ENCODE data around the gene FRMD5. TPM values are rescaled to one million over a fixed set of nuclear protein-coding genes. Genes with fewer than 3 reads are reported as not detected.

FRMD5 gene
- total RNA-seq, 1 experiment from 2014 or later = 17.4 TPM

DNA sequence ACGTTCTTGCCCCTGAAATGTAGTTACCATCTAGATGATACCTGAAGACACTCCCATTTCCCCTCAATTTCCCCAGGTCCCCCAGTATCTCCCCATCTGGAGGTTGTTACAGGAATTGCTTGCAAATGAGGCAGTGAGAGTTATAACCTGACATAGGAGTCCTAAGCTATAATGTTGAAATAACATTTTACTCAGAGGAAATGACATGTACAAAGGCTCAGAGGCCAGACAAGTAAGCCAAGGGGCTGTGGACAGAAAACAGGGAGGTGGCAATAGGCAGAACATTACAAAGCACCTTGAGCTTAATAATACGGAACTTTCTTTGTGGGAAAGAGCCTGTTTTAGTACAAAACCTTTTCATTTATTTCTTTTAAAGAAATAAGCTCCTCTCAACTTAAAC is 171.9 kb downstream of the FRMD5 start:
- Mint-ChIP-seq H3K27ac (ENCODE audit: unreplicated experiment) (no peak overlapping the region), H3K27me3 (ENCODE audit: insufficient read depth, unreplicated experiment) (no peaks in the 10 kb centered on the region), H3K36me3 (ENCODE audit: insufficient read depth, unreplicated experiment) (no peaks in the 10 kb centered on the region), H3K4me3 (ENCODE audit: unreplicated experiment) (no peak overlapping the region), H3K4me1 (ENCODE audit: low read depth, unreplicated experiment) (peaks cover 2% of the 10 kb centered on the region), H3K9me3 (ENCODE audit: unreplicated experiment) (no peaks in the 10 kb centered on the region)
- intact Hi-C loops (cut with micrococcal nuclease; ENCODE audit: unreplicated experiment) = no loop called here
- no peaks in the 10 kb centered on the region for H3K9me3 ChIP-seq
- no peak overlapping the region for H3K4me3 ChIP-seq (ENCODE audit: low read depth, low read length)
- no peaks in the 10 kb centered on the region for H3K4me1 ChIP-seq
- POLR2A ChIA-PET = no interaction called here
- BruUV-seq (replicated peaks) = no TSS peak
- CTCF ChIA-PET = no interaction called here
- no peaks in the 10 kb centered on the region for H3K27me3 ChIP-seq (replicated peaks; ENCODE audit: control insufficient read depth, insufficient read depth, low read length)
- TF ChIP-seq, protein P1, sequence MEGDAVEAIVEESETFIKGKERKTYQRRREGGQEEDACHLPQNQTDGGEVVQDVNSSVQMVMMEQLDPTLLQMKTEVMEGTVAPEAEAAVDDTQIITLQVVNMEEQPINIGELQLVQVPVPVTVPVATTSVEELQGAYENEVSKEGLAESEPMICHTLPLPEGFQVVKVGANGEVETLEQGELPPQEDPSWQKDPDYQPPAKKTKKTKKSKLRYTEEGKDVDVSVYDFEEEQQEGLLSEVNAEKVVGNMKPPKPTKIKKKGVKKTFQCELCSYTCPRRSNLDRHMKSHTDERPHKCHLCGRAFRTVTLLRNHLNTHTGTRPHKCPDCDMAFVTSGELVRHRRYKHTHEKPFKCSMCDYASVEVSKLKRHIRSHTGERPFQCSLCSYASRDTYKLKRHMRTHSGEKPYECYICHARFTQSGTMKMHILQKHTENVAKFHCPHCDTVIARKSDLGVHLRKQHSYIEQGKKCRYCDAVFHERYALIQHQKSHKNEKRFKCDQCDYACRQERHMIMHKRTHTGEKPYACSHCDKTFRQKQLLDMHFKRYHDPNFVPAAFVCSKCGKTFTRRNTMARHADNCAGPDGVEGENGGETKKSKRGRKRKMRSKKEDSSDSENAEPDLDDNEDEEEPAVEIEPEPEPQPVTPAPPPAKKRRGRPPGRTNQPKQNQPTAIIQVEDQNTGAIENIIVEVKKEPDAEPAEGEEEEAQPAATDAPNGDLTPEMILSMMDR (IDR thresholded peaks at IDR 0.05; ENCODE audit: insufficient read depth in 1 of 2, low read depth in 1 of 2, low read length in 1 of 2, severe bottlenecking in 1 of 2, unreplicated experiment in 1 of 2) = no peak
- no peak for DNase-seq
- no peaks in the 10 kb centered on the region for H3K36me3 ChIP-seq (ENCODE audit: control insufficient read depth, insufficient read depth, low read length)

DNA sequence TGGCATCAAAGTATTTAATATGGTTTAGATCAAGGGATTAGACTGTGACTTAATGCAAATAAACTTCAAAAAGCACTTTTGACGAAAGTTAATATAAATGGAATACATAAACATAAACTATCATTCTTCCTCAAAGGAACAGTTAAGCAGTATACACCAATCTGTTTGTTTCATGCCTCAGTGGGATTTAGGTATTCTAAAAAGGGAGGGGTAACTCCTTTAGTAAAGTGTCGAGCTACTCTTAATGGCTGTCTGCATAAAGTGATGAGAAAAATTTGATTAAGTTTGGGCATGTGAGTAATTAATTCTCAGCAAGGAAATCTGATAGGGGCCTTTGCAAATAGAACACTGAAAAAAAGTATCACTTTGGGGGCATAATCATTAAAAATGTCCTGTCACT is 176.9 kb downstream of the FRMD5 start:
- CTCF ChIA-PET = no interaction called here
- no peaks in the 10 kb centered on the region for H3K4me1 Mint-ChIP-seq (ENCODE audit: low read depth, unreplicated experiment)
- H3K4me3 Mint-ChIP-seq (ENCODE audit: unreplicated experiment) = no peak overlapping the region
- POLR2A ChIA-PET = no interaction called here
- no peaks in the 10 kb centered on the region for H3K4me1 ChIP-seq
- H3K36me3 ChIP-seq (ENCODE audit: control insufficient read depth, insufficient read depth, low read length) = no peaks in the 10 kb centered on the region
- intact Hi-C loops (cut with micrococcal nuclease; ENCODE audit: unreplicated experiment) = no loop called here
- H3K27me3 ChIP-seq (replicated peaks; ENCODE audit: control insufficient read depth, insufficient read depth, low read length) = no peaks in the 10 kb centered on the region
- BruUV-seq (replicated peaks) = no TSS peak
- no peak for DNase-seq
- no peak overlapping the region for H3K27ac Mint-ChIP-seq (ENCODE audit: unreplicated experiment)
- no peaks in the 10 kb centered on the region for H3K9me3 ChIP-seq
- H3K27me3 Mint-ChIP-seq (ENCODE audit: insufficient read depth, unreplicated experiment) = no peaks in the 10 kb centered on the region
- H3K4me3 ChIP-seq (ENCODE audit: low read depth, low read length) = no peak overlapping the region
- no peaks in the 10 kb centered on the region for H3K9me3 Mint-ChIP-seq (ENCODE audit: unreplicated experiment)
- no peaks in the 10 kb centered on the region for H3K36me3 Mint-ChIP-seq (ENCODE audit: insufficient read depth, unreplicated experiment)
- TF ChIP-seq, protein P1 (IDR thresholded peaks at IDR 0.05; ENCODE audit: insufficient read depth in 1 of 2, low read depth in 1 of 2, low read length in 1 of 2, severe bottlenecking in 1 of 2, unreplicated experiment in 1 of 2) = no peak

DNA sequence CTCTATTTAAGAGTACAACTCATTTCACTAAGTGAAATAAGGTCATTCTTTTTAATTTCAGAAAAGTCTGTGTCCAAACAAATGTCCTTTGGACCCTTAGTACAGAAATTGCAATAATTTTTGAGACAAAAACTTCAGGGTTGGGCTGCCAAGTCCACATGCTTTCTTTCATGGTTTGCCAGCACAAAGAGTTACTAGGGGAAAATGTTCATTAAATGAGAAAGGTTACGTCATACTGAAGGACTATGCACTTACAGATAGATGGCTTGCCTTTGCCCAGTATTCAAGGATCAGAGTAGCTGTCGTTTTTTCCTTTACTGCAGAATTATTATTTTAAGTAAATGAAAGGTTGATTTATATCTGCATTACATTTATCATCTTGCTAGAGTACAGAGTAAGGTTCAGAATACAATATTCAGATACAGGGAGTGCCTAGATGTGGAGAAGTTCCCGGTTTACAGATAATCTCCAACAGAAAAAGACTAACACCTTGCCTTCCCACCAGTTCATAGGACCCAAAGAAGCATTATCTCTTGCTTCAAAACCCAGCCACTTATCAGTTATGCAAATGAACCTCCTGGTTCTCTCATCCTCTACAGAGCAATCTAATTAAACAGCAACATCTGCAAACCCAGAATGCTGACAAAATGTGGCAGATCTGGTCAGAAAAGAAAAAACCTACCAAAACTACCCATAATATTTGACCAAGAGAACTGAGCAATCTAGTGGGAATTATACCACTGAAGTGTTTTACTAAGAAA is 179.3 kb downstream of the FRMD5 start:
- CTCF ChIA-PET = interaction anchor here (0.5 kb wide), 1 partner anchor 105 kb away, joined by 4 read pairs; no protein-coding TSS in a partner anchor
- POLR2A ChIA-PET = no interaction called here
- Histone ChIP-seq H3K4me1 (no peaks in the 10 kb centered on the region), H3K27me3 (replicated peaks; ENCODE audit: control insufficient read depth, insufficient read depth, low read length) (no peaks in the 10 kb centered on the region), H3K4me3 (ENCODE audit: low read depth, low read length) (no peak overlapping the region), H3K36me3 (ENCODE audit: control insufficient read depth, insufficient read depth, low read length) (no peaks in the 10 kb centered on the region), H3K9me3 (no peaks in the 10 kb centered on the region)
- Mint-ChIP-seq H3K9me3 (ENCODE audit: unreplicated experiment) (no peaks in the 10 kb centered on the region), H3K4me1 (ENCODE audit: low read depth, unreplicated experiment) (peaks cover 8% of the 10 kb centered on the region), H3K27me3 (ENCODE audit: insufficient read depth, unreplicated experiment) (no peaks in the 10 kb centered on the region), H3K36me3 (ENCODE audit: insufficient read depth, unreplicated experiment) (no peaks in the 10 kb centered on the region), H3K4me3 (ENCODE audit: unreplicated experiment) (no peak overlapping the region), H3K27ac (ENCODE audit: unreplicated experiment) (no peak overlapping the region)
- no TSS peak for BruUV-seq (replicated peaks)
- TF ChIP-seq, protein P1 (IDR thresholded peaks at IDR 0.05; ENCODE audit: insufficient read depth in 1 of 2, low read depth in 1 of 2, low read length in 1 of 2, severe bottlenecking in 1 of 2, unreplicated experiment in 1 of 2) = no peak
- no peak for DNase-seq
- intact Hi-C loops (cut with micrococcal nuclease; ENCODE audit: unreplicated experiment) = no loop called here
